Mucosa of stomach (tissue), 1 donor: ENCODE results near the gene OPTC.
A peak's percentile ranks its signal among the peaks of the same experiment; 100 is the strongest.

Source experiments
- H3K27me3 ChIP-seq: one replicate; pipeline ENCODE4 v1.7.0; 2013; ENCODE audit warnings: mild to moderate bottlenecking, low read length; ENCODE audit not compliant: control insufficient read depth, insufficient read depth
- H3K36me3 ChIP-seq: one replicate; pipeline ENCODE4 v1.7.0; 2013; ENCODE audit warnings: low read length; ENCODE audit not compliant: control insufficient read depth, insufficient read depth
- H3K4me1 ChIP-seq: one replicate; pipeline ENCODE4 v1.7.0; 2013; ENCODE audit warnings: mild to moderate bottlenecking, low read length; ENCODE audit not compliant: control insufficient read depth, insufficient read depth
- H3K4me3 ChIP-seq: one replicate; pipeline ENCODE4 v1.7.0; 2013; ENCODE audit warnings: low read length
- H3K9ac ChIP-seq: one replicate; pipeline ENCODE4 v1.7.0; 2013; ENCODE audit warnings: mild to moderate bottlenecking, low read length, moderate library complexity
- H3K9me3 ChIP-seq: one replicate; pipeline ENCODE4 v1.7.0; 2013; ENCODE audit warnings: mild to moderate bottlenecking, low read length, moderate library complexity; ENCODE audit not compliant: control insufficient read depth
- donor health status: Pancreatic carcinoma.

OPTC gene

DNA sequence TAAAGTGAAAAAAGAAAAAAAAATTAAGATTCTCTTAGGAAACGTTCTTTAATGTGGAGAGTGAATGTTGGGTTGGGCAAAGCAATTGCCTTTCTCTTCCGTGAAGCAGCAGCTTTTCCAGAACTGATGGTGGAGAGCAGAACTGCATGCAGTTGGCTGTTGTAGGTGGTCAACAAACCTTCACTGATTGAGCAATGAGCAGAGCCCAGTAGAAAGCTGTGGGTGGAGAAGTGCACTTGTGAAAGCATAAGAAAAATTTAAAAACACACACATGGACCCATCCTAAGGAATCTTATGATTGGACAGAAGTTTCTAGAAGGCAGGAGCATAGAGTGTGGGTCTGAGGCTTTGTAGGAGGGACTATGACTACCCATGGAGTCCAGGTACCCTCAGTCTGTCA lies 13.9 kb upstream of the OPTC start:
- Histone ChIP-seq H3K36me3 (no peaks in the 10 kb centered on the region), H3K4me3 (no peak overlapping the region), H3K27me3 (no peaks in the 10 kb centered on the region), H3K9me3 (no peaks in the 10 kb centered on the region), H3K9ac (no peak overlapping the region), H3K4me1 (peaks cover 18% of the 10 kb centered on the region)

DNA sequence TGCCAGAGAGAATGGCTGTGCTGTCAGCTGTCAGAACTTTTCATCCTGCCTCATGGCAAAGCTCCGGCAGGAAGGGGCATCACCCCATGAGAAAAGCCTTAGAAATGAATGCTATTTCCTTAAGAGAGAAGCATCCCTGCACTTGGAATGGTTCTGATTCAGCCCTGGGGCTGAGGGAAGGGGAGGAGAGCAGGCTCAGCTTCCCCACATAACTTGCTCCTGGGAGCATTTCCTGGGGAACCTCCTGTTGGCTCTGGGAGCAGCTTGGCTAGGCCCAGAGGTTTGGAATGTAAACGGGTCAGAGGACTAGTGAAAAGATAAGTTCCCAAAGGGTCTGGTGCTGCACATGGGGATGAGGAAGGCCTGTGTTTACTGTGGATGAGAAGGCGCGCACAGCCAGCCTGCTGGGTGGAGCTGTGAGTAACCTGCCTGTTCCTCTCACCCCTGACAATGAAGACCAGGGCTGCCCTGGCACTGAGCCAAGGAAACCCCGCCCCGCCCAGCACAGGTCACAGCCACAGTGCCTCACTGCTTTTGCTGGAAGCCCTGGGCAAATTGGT lies 13.3 kb upstream of the OPTC start:
- H3K36me3 ChIP-seq, result no peaks in the 10 kb centered on the region
- H3K27me3 ChIP-seq, result no peaks in the 10 kb centered on the region
- peak overlapping the region; percentile 24 for H3K9ac ChIP-seq
- no peak overlapping the region for H3K4me3 ChIP-seq
- no peaks in the 10 kb centered on the region for H3K9me3 ChIP-seq
- H3K4me1 ChIP-seq, result peaks cover 18% of the 10 kb centered on the region

DNA sequence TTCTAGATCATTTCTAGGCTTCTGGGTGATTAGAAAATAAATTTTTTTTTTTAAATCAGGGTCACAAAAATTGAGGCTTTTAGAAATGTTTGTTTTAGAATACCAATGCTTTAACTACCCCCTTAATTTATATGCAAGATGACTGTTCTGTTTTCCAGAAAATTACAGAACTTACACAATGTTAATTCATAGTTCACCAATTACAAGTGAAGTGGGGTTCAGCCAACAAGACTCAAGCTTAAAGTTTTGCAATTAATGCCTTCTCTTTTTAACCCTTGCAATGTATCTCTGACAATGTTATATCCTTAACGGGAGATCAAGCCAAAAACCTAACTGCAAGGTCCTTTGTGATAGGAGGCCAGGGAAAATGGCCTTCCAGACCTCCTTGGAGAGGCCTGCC lies 12.8 kb upstream of the OPTC start:
- Histone ChIP-seq H3K9ac (peak overlapping the region; percentile 24), H3K4me3 (no peak overlapping the region), H3K27me3 (no peaks in the 10 kb centered on the region), H3K36me3 (no peaks in the 10 kb centered on the region), H3K9me3 (no peaks in the 10 kb centered on the region), H3K4me1 (peaks cover 18% of the 10 kb centered on the region)

DNA sequence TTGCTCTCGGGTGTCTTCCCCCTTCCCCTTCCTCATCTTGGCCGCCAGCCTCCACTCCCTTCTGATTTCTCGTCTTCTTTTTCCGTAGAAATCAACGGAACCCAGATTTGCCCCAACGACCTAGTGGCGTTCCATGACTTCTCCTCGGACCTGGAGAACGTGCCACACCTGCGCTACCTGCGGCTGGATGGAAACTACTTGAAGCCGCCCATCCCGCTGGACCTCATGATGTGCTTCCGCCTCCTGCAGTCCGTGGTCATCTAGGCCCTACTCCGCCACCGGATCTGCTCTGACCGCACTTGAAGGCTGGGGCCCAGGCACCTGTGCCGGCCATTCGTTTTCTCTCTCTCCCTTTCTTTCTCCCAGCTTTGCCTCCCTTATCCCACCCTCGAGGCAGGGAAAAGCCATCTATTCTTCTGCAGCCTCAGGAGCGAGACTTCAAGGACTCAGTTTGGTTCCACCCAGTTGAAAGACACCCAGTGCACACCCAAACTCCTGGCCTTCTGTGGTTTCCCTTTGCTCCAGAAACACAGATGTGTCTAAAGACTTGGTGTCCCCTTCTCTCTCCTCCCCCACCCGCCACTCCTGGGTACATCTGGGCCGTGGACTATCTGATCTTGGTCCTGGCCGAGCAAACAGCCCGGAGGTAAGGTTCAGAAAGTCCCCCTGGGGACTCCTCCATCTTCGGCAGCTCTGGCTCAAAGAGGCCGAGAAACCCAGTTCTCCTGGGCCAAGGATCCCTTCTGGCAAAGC lies 7.2 kb upstream of the OPTC start:
- H3K36me3 ChIP-seq, result no peaks in the 10 kb centered on the region
- H3K9ac ChIP-seq, result peak overlapping the region; percentile 75
- no peaks in the 10 kb centered on the region for H3K9me3 ChIP-seq
- no peak overlapping the region for H3K4me3 ChIP-seq
- H3K27me3 ChIP-seq, result no peaks in the 10 kb centered on the region
- H3K4me1 ChIP-seq, result peaks cover 14% of the 10 kb centered on the region

DNA sequence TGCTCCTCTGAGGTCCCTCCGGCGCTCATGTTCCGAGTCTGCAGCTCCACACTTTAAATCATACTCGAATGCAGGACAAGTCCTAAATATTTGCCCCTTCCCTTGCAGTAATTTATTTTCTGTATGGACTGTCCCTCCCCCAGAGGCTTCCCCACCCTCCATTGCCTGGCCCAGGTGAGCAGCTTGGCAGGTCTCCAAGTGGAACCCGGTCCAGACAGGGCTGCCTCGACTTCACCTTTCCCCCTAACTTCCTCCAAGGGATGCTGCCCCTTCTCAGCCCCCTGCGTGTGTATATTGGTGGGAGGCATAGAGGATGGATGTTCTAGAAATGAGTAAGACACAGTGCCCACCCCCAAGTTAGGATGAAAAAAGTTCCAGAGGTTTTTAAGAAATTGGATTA lies 5.4 kb upstream of the OPTC start:
- Histone ChIP-seq H3K4me3 (no peak overlapping the region), H3K9me3 (no peaks in the 10 kb centered on the region), H3K9ac (no peak overlapping the region), H3K4me1 (peaks cover 13% of the 10 kb centered on the region), H3K27me3 (no peaks in the 10 kb centered on the region), H3K36me3 (no peaks in the 10 kb centered on the region)

DNA sequence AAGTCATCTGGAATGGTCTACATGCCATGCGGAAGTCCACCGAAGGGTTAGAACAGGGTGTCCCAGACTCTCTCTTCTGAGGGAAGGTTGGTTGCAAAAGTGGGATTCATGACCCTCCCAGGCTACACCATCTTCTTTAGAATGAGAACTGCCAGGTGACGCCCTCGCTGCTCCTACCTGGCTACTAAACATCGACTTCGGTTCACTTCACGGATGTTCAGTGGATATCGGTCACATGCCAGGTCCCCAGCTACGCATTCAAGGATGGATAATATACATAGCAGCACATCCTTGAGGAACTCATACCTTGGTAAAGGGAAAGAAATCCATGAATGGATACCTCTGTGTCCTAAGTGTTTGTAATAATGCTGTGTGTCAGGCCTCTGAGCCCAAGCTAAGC lies 3.3 kb upstream of the OPTC start:
- Histone ChIP-seq H3K36me3 (no peaks in the 10 kb centered on the region), H3K9me3 (no peaks in the 10 kb centered on the region), H3K4me3 (no peak overlapping the region), H3K9ac (no peak overlapping the region), H3K4me1 (peaks cover 13% of the 10 kb centered on the region), H3K27me3 (no peaks in the 10 kb centered on the region)

DNA sequence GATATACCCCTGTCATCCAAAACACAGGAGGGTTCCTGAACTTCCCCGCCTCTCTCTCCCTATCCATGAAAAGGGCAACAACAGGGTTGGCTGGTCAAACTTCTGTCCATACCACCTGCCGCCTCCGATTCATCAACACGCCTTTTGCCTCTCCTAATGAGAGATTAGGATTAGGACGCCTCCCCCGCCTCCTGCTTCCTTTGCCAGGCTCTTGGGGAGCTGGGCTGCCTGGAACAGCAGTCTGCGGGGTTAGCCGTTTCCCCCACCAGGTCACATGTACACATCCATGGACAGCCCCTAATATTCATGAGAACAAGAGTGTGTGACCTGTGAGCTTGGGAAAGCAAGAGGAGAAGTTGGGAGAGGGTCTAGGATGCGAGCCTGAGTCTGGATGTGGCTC lies 2.3 kb upstream of the OPTC start:
- Histone ChIP-seq H3K4me3 (no peak overlapping the region), H3K27me3 (no peaks in the 10 kb centered on the region), H3K4me1 (peaks cover 13% of the 10 kb centered on the region), H3K9ac (no peak overlapping the region), H3K36me3 (no peaks in the 10 kb centered on the region), H3K9me3 (no peaks in the 10 kb centered on the region)

DNA sequence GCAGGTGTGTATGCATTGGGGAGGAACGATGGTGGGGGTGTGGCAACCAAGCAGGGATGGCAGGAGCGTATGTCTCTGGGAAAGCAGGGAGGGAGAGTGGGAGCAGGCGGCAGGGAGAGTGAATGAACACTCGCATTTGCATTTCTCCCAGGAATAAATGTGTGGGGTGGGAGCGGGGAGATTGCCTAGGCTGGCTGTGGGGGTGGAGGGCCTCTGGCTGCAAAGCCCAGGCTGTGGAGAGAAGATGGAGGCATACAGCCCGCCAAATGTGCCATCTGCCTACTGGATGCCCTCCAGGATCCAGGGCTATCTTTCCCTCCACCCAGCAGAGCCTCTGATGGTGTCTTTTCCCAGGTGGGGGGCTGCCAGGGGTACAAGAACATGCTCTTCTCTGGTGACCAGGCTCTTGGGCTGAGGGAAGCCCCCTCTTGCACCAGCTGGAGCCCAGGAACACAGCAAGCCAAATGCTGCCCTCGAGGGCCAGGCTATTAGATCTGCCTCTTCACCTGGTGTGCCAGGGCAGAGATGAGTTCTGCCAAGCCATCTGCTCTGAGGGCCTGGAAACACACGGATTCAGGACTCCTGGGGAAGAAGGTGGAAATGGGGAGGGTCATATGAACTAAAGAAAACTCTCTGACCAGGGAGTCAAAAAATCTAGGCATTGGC lies 1.7 kb upstream of the OPTC start:
- Histone ChIP-seq H3K36me3 (no peaks in the 10 kb centered on the region), H3K4me1 (peaks cover 10% of the 10 kb centered on the region), H3K27me3 (no peaks in the 10 kb centered on the region), H3K9me3 (no peaks in the 10 kb centered on the region), H3K4me3 (no peak overlapping the region), H3K9ac (no peak overlapping the region)

DNA sequence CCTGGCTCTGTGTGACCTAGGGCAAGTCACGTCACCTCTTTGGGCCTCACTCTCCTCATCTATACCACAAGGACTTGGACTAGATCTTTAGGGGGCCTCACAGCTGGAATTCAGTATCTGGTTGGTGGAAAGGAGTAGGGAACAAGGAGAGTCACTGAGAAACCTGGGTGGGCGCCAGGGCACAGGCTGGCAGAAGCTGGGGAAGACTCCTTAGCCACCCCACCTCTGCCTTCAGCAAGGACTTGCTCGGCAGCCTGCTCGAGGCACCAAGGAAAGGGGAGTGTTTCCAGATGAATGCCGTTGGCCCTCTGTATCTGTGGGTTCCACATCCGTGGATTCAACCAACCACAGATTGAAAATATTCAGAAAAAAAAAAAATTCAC lies 1.2 kb upstream of the OPTC start:
- no peaks in the 10 kb centered on the region for H3K9me3 ChIP-seq
- H3K27me3 ChIP-seq, result no peaks in the 10 kb centered on the region
- H3K4me1 ChIP-seq, result peaks cover 9% of the 10 kb centered on the region
- no peak overlapping the region for H3K9ac ChIP-seq
- no peaks in the 10 kb centered on the region for H3K36me3 ChIP-seq
- no peak overlapping the region for H3K4me3 ChIP-seq

DNA sequence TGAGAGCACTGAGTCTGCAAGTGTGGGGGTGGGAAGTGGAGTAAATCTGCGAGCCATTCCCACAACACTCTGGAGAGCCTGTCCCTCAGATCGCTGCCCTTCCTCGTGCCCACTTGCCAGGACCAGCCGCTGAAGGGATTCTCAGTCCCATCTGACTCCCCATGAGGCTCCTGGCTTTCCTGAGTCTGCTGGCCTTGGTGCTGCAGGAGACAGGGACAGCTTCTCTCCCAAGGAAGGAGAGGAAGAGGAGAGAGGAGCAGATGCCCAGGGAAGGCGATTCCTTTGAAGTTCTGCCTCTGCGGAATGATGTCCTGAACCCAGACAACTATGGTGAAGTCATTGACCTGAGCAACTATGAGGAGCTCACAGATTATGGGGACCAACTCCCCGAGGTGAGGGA lies 1.9 kb downstream of the OPTC start:
- Histone ChIP-seq H3K36me3 (no peaks in the 10 kb centered on the region), H3K9ac (no peak overlapping the region), H3K4me3 (no peak overlapping the region), H3K4me1 (peaks cover 8% of the 10 kb centered on the region), H3K27me3 (no peaks in the 10 kb centered on the region), H3K9me3 (no peaks in the 10 kb centered on the region)

DNA sequence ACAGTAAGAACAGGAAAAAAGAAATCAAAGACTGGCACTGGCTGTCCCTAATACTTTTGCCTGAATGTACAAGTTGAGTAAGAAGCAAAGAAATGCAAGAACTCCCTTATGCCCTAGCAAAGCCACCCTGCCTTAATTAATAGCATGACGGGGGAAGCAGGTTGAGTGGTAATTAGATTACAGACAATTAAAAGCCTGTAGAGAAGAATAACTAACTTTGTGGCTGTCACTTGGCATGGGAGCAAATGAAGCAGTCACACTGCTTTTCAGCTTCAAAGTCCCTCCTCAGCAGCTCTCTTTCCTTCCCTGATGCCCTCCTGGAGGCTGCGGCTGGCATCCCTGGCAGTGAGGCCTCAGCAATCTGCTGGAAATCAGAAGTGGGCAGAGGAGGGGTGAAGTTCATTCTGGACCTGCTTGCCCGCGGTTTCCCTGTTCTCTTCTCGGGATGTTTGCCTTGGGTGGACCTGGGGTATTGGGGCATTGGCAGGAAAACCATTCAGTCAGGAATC lies 3.4 kb downstream of the OPTC start:
- H3K4me1 ChIP-seq, result peaks cover 8% of the 10 kb centered on the region
- no peaks in the 10 kb centered on the region for H3K36me3 ChIP-seq
- no peak overlapping the region for H3K4me3 ChIP-seq
- no peaks in the 10 kb centered on the region for H3K9me3 ChIP-seq
- peaks cover under 1% of the 10 kb centered on the region for H3K27me3 ChIP-seq
- H3K9ac ChIP-seq, result no peak overlapping the region

DNA sequence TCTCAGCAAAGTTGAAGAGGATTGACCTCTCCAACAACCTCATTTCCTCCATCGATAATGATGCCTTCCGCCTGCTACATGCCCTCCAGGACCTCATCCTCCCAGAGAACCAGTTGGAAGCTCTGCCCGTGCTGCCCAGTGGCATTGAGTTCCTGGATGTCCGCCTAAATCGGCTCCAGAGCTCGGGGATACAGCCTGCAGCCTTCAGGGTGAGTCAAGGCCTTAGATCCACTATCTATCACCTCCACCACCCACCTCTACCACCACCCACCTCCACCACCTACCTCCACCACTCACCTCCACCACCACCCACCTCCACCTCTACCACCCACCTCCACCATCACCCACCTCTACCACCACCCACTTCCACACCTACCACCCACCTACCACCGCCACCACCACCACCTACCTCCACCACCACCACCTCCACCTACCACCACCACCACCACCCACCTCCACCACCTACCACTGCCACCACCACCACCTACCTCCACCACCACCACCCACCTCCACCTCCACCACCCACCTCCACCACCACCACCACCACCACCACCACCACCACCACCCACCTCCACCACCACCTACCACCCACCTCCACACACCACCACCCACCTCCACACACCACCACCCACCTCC lies 5.8 kb downstream of the OPTC start:
- H3K9ac ChIP-seq, result no peak overlapping the region
- H3K4me1 ChIP-seq, result peaks cover 8% of the 10 kb centered on the region
- no peaks in the 10 kb centered on the region for H3K9me3 ChIP-seq
- no peaks in the 10 kb centered on the region for H3K36me3 ChIP-seq
- H3K4me3 ChIP-seq, result no peak overlapping the region
- peaks cover 7% of the 10 kb centered on the region for H3K27me3 ChIP-seq
